Thyroid gland (tissue), 4 donors: ENCODE measurements around the gene SLC35F1.

Experiments
- CTCF ChIP-seq, 6 experiments: fragments of 200-600 bp in 3 of 6; fragments of 450-650 bp in 3 of 6; sonication (generic) in 3 of 6; IDR thresholded peaks; one replicate each; pipeline ENCODE4 v1.5.1; 2016 to 2019; ENCODE audit warnings: antibody characterized with exemption in 6 of 6, mild to moderate bottlenecking in 2 of 6, inconsistent platforms in 1 of 6, moderate library complexity in 1 of 6
- POLR2A ChIP-seq, 2 donors: fragments of 450-650 bp; IDR thresholded peaks; one replicate each; pipeline ENCODE4 v1.6.1; 2017; ENCODE audit warnings: antibody characterized with exemption in 2 of 2, mild to moderate bottlenecking in 2 of 2, moderate library complexity in 1 of 2

- TF ChIP-seq POLR2A (IDR thresholded peaks at IDR 0.05), result no peak
- TF ChIP-seq CTCF (IDR thresholded peaks at IDR 0.05), result no peak
Measured at GRCh38 chr6:118288355-118289124, 381.5 kb downstream of the SLC35F1 start.
